DOHH2 (cell line): ENCODE data around the gene ZNF248.

Source experiments
- H3F3A ChIP-seq: fragments of 200-600 bp; sonication (generic), shearing (Covaris generic); 2 replicates; pipeline ENCODE4 v1.6.0; 2016; ENCODE audit warnings: antibody characterized with exemption, mild to moderate bottlenecking; ENCODE audit not compliant: control insufficient read depth, insufficient read depth
- H3K27ac ChIP-seq: fragments of 200-600 bp; sonication (generic); 2 replicates; pipeline ENCODE4 v1.5.1; 2014; ENCODE audit warnings: low read depth, mild to moderate bottlenecking, low read length, moderate library complexity
- H3K27me3 ChIP-seq: fragments of 200-600 bp; sonication (generic); 2 replicates; pipeline ENCODE4 v1.6.1; 2014; ENCODE audit warnings: mild to moderate bottlenecking, low read length, mixed read lengths; ENCODE audit not compliant: control insufficient read depth
- H3K36me3 ChIP-seq: fragments of 200-600 bp; sonication (generic); 2 replicates; pipeline ENCODE4 v1.6.1; 2014; ENCODE audit warnings: mild to moderate bottlenecking, low read length, moderate library complexity, mixed read lengths; ENCODE audit not compliant: control insufficient read depth
- H3K4me1 ChIP-seq: fragments of 200-600 bp; sonication (generic); 2 replicates; pipeline ENCODE4 v1.6.1; 2014; ENCODE audit warnings: mild to moderate bottlenecking, low read length, mixed read lengths; ENCODE audit not compliant: control insufficient read depth
- H3K4me2 ChIP-seq: fragments of 200-600 bp; sonication (generic); 2 replicates; pipeline ENCODE4 v1.6.0; 2014; ENCODE audit warnings: mild to moderate bottlenecking, low read length, moderate library complexity
- H3K4me3 ChIP-seq: fragments of 200-600 bp; sonication (generic); 2 replicates; pipeline ENCODE4 v1.5.1; 2014; ENCODE audit warnings: mild to moderate bottlenecking, low read length, mixed read lengths
- H3K79me2 ChIP-seq: fragments of 200-600 bp; sonication (generic); 2 replicates; pipeline ENCODE4 v1.6.1; 2014; ENCODE audit warnings: mild to moderate bottlenecking, low read length, mixed read lengths; ENCODE audit not compliant: control insufficient read depth
- H3K9me2 ChIP-seq: fragments of 200-600 bp; sonication (generic); replicated peaks from 2 replicates; pipeline ENCODE4 v1.6.1; 2014; ENCODE audit warnings: mild to moderate bottlenecking, low read length, mixed read lengths; ENCODE audit not compliant: control insufficient read depth
- H3K9me3 ChIP-seq: fragments of 200-600 bp; sonication (generic); 2 replicates; pipeline ENCODE4 v1.6.1; 2014; ENCODE audit warnings: antibody characterized with exemption, low read length, mixed read lengths; ENCODE audit not compliant: control insufficient read depth, insufficient read depth
- H4K20me1 ChIP-seq: fragments of 200-600 bp; sonication (generic); 2 replicates; pipeline ENCODE4 v1.6.0; 2014; ENCODE audit warnings: low read depth, mild to moderate bottlenecking, antibody characterized with exemption, low read length, moderate library complexity; ENCODE audit not compliant: control insufficient read depth, insufficient read depth
- EZH2phosphoT487 ChIP-seq: fragments of 200-600 bp; sonication (generic); IDR thresholded peaks from 2 replicates; pipeline ENCODE4 v1.6.1; 2017; ENCODE audit warnings: borderline replicate concordance, mild to moderate bottlenecking, antibody characterized with exemption, low read length, moderate library complexity, mixed read lengths
- TF ChIP-seq, protein P1 (sequence below): fragments of 200-600 bp; sonication (generic); IDR thresholded peaks from one replicate; pipeline ENCODE4 v1.5.1; 2014; ENCODE audit warnings: antibody characterized with exemption, mild to moderate bottlenecking, low read depth, low read length; ENCODE audit not compliant: poor library complexity, severe bottlenecking

The ZNF248 gene

DNA sequence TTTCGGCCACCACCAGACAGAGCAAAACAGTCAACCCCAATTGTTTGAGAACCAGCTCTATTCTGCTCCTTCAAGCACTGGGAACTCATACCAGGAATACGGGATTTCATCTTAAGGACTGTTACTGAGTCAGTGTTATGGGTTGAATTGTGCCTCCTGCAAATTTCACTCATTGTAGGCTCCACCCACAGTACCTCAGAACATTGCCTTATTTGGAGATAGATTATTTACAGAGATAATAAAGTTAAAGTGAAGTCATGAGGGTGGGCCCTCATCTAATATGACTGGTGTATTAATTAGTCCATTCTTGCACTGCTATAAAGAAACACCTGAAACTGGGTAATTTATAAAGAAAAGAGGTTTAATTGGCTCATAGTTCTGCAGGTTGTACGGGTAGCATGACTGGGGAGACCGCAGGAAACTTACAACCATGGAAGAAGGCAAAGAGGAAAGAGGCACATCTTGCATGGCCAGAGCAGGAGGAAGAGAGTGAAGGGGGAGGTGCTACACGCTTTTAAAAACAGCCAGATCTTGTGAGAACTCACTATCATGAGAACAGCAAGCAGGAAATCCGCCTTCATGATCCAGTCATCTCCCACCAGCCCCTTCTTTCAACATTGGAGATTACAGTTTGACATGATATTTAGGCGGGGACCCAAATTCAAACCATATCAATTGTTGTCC lies 14.3 kb upstream of the ZNF248 start:
- H3K27me3 ChIP-seq: no peaks in the 10 kb centered on the region
- no peaks in the 10 kb centered on the region for H3K4me1 ChIP-seq
- H3K4me3 ChIP-seq: no peak overlapping the region
- no peaks in the 10 kb centered on the region for H3K36me3 ChIP-seq
- no peak overlapping the region for H3K4me2 ChIP-seq
- no peaks in the 10 kb centered on the region for H4K20me1 ChIP-seq
- no peaks in the 10 kb centered on the region for H3K9me2 ChIP-seq
- H3K79me2 ChIP-seq: no peaks in the 10 kb centered on the region
- no peak overlapping the region for H3K27ac ChIP-seq
- H3K9me3 ChIP-seq: no peaks in the 10 kb centered on the region; the same call in 1 of the 2 replicates
- H3F3A ChIP-seq: no peaks in the 10 kb centered on the region
- no peak for TF ChIP-seq EZH2phosphoT487
- TF ChIP-seq, protein P1, sequence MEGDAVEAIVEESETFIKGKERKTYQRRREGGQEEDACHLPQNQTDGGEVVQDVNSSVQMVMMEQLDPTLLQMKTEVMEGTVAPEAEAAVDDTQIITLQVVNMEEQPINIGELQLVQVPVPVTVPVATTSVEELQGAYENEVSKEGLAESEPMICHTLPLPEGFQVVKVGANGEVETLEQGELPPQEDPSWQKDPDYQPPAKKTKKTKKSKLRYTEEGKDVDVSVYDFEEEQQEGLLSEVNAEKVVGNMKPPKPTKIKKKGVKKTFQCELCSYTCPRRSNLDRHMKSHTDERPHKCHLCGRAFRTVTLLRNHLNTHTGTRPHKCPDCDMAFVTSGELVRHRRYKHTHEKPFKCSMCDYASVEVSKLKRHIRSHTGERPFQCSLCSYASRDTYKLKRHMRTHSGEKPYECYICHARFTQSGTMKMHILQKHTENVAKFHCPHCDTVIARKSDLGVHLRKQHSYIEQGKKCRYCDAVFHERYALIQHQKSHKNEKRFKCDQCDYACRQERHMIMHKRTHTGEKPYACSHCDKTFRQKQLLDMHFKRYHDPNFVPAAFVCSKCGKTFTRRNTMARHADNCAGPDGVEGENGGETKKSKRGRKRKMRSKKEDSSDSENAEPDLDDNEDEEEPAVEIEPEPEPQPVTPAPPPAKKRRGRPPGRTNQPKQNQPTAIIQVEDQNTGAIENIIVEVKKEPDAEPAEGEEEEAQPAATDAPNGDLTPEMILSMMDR: no peak

DNA sequence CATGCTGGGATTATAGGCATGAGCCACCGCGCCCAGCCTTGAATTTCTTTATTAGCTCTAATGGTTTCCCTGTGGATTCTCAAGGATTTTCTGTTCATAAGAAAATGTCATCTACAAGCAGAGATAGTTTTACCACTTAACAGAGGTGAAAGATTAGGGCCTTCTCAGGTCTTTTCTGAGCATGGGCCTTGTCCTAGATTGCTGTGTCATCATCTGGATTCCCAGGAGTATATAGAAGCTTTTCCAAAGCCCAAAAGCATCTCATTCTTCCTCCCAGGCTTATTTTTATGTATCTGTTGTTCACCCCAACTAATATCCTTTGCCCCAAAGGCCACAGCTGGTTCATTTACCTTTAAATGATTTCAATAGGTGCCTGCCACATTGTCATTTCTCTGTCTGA lies 13.7 kb upstream of the ZNF248 start:
- Histone ChIP-seq H3K36me3 (no peaks in the 10 kb centered on the region), H3K27ac (no peak overlapping the region), H3K4me3 (no peak overlapping the region), H3K4me2 (no peak overlapping the region), H3F3A (no peaks in the 10 kb centered on the region), H3K9me3 (no peaks in the 10 kb centered on the region; the same call in 1 of the 2 replicates), H3K27me3 (no peaks in the 10 kb centered on the region), H4K20me1 (no peaks in the 10 kb centered on the region), H3K4me1 (peaks cover 3% of the 10 kb centered on the region), H3K79me2 (no peaks in the 10 kb centered on the region), H3K9me2 (no peaks in the 10 kb centered on the region)
- TF ChIP-seq, protein P1: no peak
- no peak for TF ChIP-seq EZH2phosphoT487

DNA sequence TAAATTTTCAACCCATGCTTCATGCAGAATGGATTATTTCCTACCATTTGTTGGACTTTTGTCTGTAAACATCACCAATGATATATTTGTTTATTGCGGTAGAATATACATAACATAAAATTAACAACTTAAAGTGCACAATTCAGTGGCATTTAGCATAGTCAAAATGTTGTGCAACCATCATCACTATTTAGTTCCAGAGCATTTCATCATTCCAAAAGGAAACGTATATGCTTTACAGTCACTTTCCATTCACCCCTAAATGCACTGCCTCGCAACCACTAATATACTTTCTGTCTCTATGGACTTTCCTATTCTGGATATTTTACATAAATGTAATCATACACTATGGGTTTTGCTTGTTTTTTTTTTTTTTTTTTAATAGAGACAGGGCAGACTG lies 11.4 kb upstream of the ZNF248 start:
- Histone ChIP-seq H3K9me2 (no peaks in the 10 kb centered on the region), H3K4me3 (no peak overlapping the region), H3F3A (no peaks in the 10 kb centered on the region), H3K9me3 (no peaks in the 10 kb centered on the region; the same call in 1 of the 2 replicates), H3K4me2 (no peak overlapping the region), H3K4me1 (peaks cover 9% of the 10 kb centered on the region), H3K27ac (no peak overlapping the region), H3K36me3 (no peaks in the 10 kb centered on the region), H3K79me2 (no peaks in the 10 kb centered on the region), H4K20me1 (no peaks in the 10 kb centered on the region), H3K27me3 (no peaks in the 10 kb centered on the region)
- TF ChIP-seq, protein P1: no peak
- no peak for TF ChIP-seq EZH2phosphoT487
